IMR-90 (cell line): ENCODE results near the gene BEX1. TPM values are rescaled to one million over a fixed set of nuclear protein-coding genes. Genes with fewer than 3 reads are reported as not detected.
"Not testable (repeated sequence)": the region's sequence is repeated elsewhere in the genome, so short reads cannot be mapped to it uniquely, and the experiment has no call there.

Experiments used
- ATAC-seq: fragments of 200-7000 bp; cut with Tn5 transposase; 2 replicates; pipeline ENCODE4 v1.9.1; 2020; ENCODE audit warnings: low read depth, mild to moderate bottlenecking, moderate library complexity
- BruUV-seq: library from RNA; stranded (reverse); fragments of 400-500 nt; replicated peaks from 2 replicates; lab custom pipeline; 2021; lab: Mats Ljungman, UMichigan
- CTCF ChIA-PET: fragments of 300-600 bp; formaldehyde crosslinking; extraction: SDS; loops from one replicate; lab custom pipeline; 2021; ENCODE audit warnings: antibody characterized with exemption; lab: Yijun Ruan, JAX
- POLR2A ChIA-PET: fragments of 300-600 bp; sonication (Branson Sonifier 250); formaldehyde crosslinking; loops from one replicate; lab custom pipeline; 2022; ENCODE audit warnings: antibody characterized with exemption; ENCODE audit not compliant: unreplicated experiment; lab: Charles Lee
- DNase-seq: peaks from one replicate; pipeline ENCODE4 v3.0.0; 2013
- H2AFZ ChIP-seq: replicated peaks from 2 replicates; pipeline ENCODE3; 2013; ENCODE audit warnings: low read length, mild to moderate bottlenecking; ENCODE audit not compliant: poor library complexity
- H2AK5ac ChIP-seq: 2 replicates; pipeline ENCODE4 v1.6.1; 2013; ENCODE audit warnings: low read depth, low read length, inconsistent platforms
- H2AK9ac ChIP-seq: replicated peaks from 2 replicates; pipeline ENCODE3; 2013; ENCODE audit warnings: mild to moderate bottlenecking, low read depth, low read length, moderate library complexity; ENCODE audit not compliant: poor library complexity
- H2BK120ac ChIP-seq: 2 replicates; pipeline ENCODE4 v1.6.1; 2013; ENCODE audit warnings: low read depth, low read length, inconsistent platforms
- H2BK15ac ChIP-seq: 3 replicates; pipeline ENCODE4 v1.6.1; 2013; ENCODE audit warnings: low read depth, low read length, inconsistent platforms
- H2BK20ac ChIP-seq: 2 replicates; pipeline ENCODE4 v1.6.1; 2013; ENCODE audit warnings: low read depth, mild to moderate bottlenecking, inconsistent platforms, low read length, moderate library complexity
- H2BK5ac ChIP-seq: 2 replicates; pipeline ENCODE4 v1.6.1; 2013; ENCODE audit warnings: mild to moderate bottlenecking, low read depth, low read length, inconsistent platforms; ENCODE audit not compliant: poor library complexity, severe bottlenecking
- H3K14ac ChIP-seq: replicated peaks from 2 replicates; pipeline ENCODE4 v1.6.1; 2013; ENCODE audit warnings: low read depth, low read length, inconsistent platforms
- H3K18ac ChIP-seq: 2 replicates; pipeline ENCODE4 v1.6.1; 2013; ENCODE audit warnings: low read depth, low read length, control low read depth
- H3K23ac ChIP-seq: 2 replicates; pipeline ENCODE4 v1.6.1; 2013; ENCODE audit warnings: low read depth, low read length, inconsistent platforms
- H3K27ac ChIP-seq: 2 replicates; pipeline ENCODE4 v1.5.1; 2013; ENCODE audit warnings: mild to moderate bottlenecking, control low read depth, low read length; ENCODE audit not compliant: insufficient read depth
- H3K27me3 ChIP-seq: 2 replicates; pipeline ENCODE4 v1.6.1; 2013; ENCODE audit warnings: low read length; ENCODE audit not compliant: control insufficient read depth, insufficient read depth
- H3K36me3 ChIP-seq: 2 replicates; pipeline ENCODE4 v1.6.1; 2013; ENCODE audit warnings: low read length, mixed read lengths; ENCODE audit not compliant: control insufficient read depth, insufficient read depth
- H3K4ac ChIP-seq: 2 replicates; pipeline ENCODE4 v1.6.1; 2013; ENCODE audit warnings: low read depth, low read length, inconsistent platforms
- H3K4me1 ChIP-seq: 2 replicates; pipeline ENCODE4 v1.6.1; 2013; ENCODE audit warnings: low read length, mixed read lengths; ENCODE audit not compliant: control insufficient read depth, insufficient read depth
- H3K4me2 ChIP-seq: 2 replicates; pipeline ENCODE4 v1.6.1; 2013; ENCODE audit warnings: low read depth, mild to moderate bottlenecking, control low read depth, low read length, moderate library complexity
- H3K4me3 ChIP-seq: 2 replicates; pipeline ENCODE4 v1.5.1; 2013; ENCODE audit warnings: low read depth, mild to moderate bottlenecking, control low read depth, low read length, moderate library complexity; ENCODE audit not compliant: insufficient read depth
- H3K56ac ChIP-seq: 2 replicates; pipeline ENCODE4 v1.6.1; 2013; ENCODE audit warnings: low read length, inconsistent platforms; ENCODE audit not compliant: insufficient read depth; ENCODE audit errors: extremely low read depth
- H3K79me1 ChIP-seq, 2 experiments: 2 replicates each; pipeline ENCODE4 v1.6.1; 2013; ENCODE audit warnings: low read length in 2 of 2, inconsistent platforms in 1 of 2, low read depth in 1 of 2
- H3K9ac ChIP-seq: 2 replicates; pipeline ENCODE4 v1.6.1; 2013; ENCODE audit warnings: low read depth, low read length, control low read depth
- H3K9me1 ChIP-seq: 2 replicates; pipeline ENCODE4 v1.6.1; 2013; ENCODE audit warnings: low read length, inconsistent platforms; ENCODE audit not compliant: insufficient read depth
- H3K9me3 ChIP-seq: 2 replicates; pipeline ENCODE4 v1.6.1; 2013; ENCODE audit warnings: low read length; ENCODE audit not compliant: control insufficient read depth, insufficient read depth
- H4K20me1 ChIP-seq: 2 replicates; pipeline ENCODE4 v1.6.1; 2013; ENCODE audit warnings: low read length, inconsistent platforms; ENCODE audit not compliant: insufficient read depth
- H4K5ac ChIP-seq: 2 replicates; pipeline ENCODE4 v1.6.1; 2013; ENCODE audit warnings: mild to moderate bottlenecking, low read depth, low read length, control low read depth
- H4K8ac ChIP-seq, 2 experiments: 2 replicates each; pipeline ENCODE4 v1.6.1; 2013; ENCODE audit warnings: low read depth in 2 of 2, low read length in 2 of 2, control low read depth in 1 of 2, inconsistent platforms in 1 of 2
- H4K91ac ChIP-seq: 2 replicates; pipeline ENCODE4 v1.6.1; 2013; ENCODE audit warnings: low read depth, low read length, inconsistent platforms; ENCODE audit not compliant: insufficient read depth
- WGBS, 2 experiments: methylation state at CpG; one replicate each; pipeline versions ENCODE4 v1.1.5 to v1.1.7; 2013; ENCODE audit warnings: missing lambda C conversion rate in 2 of 2; ENCODE audit not compliant: insufficient read length in 1 of 2; ENCODE audit errors: extremely low coverage in 2 of 2; 5-methylcytosine and 5-hydroxymethylcytosine counted together
- dilution Hi-C: fragments of 300-500 bp; cut with HindIII; formaldehyde crosslinking; loops from one replicate; pipeline ENCODE4 v1.14.3; 2018; ENCODE audit warnings: low sequenced_read_pairs; ENCODE audit not compliant: unreplicated experiment
- in situ Hi-C: fragments of 300-500 bp; cut with MboI; formaldehyde crosslinking; loops from 3 replicates; pipeline ENCODE4 v1.14.3; 2019; ENCODE audit warnings: low sequenced_read_pairs, inconsistent platforms, mixed read lengths
- intact Hi-C: fragments of 100-400 bp; cut with micrococcal nuclease; formaldehyde crosslinking; loops from 2 replicates; pipeline ENCODE4 v1.10.0; 2022
- polyA plus RNA-seq, 3 experiments: library from polyadenylated mRNA; depleted of rRNA; stranded (reverse); fragments of >200 nt; gene quantifications; 2 replicates each; pipeline ENCODE4 v1.2.3, GENCODE V29; 2012; ENCODE audit warnings: low replicate concordance in 1 of 3
- total RNA-seq: library from RNA; depleted of rRNA; stranded (reverse); fragments of >200 nt; gene quantifications from 2 replicates; pipeline ENCODE4 v1.2.3, GENCODE V29; 2012

Gene BEX1
- total and polyA plus RNA-seq, 2 of the 4 experiments (the other 2 are of a cell fraction): 0.18 to 0.27 TPM

GRCh38 chrX:103033371-103033770 is 30.6 kb downstream of the BEX1 start:
- H2BK120ac ChIP-seq, H2BK5ac ChIP-seq, H3K9me1 ChIP-seq, H3K14ac ChIP-seq, H2AFZ ChIP-seq, H4K5ac ChIP-seq, H3K9me3 ChIP-seq, H3K27ac ChIP-seq, H3K56ac ChIP-seq, H3K4me3 ChIP-seq, H3K4me2 ChIP-seq, POLR2A ChIA-PET, DNase-seq, H3K36me3 ChIP-seq, intact Hi-C loops, H3K23ac ChIP-seq, H2AK9ac ChIP-seq, dilution Hi-C loops, H3K4ac ChIP-seq, H2BK15ac ChIP-seq, H4K91ac ChIP-seq, H2BK20ac ChIP-seq, H4K8ac ChIP-seq, H3K4me1 ChIP-seq, in situ Hi-C loops, CTCF ChIA-PET, ATAC-seq, H4K20me1 ChIP-seq, H3K18ac ChIP-seq, H3K9ac ChIP-seq, H3K27me3 ChIP-seq, H2AK5ac ChIP-seq, H3K79me1 ChIP-seq, BruUV-seq: not testable (repeated sequence)
- no CpG with 5 or more reads among the region's 1 CpG for WGBS, 2 experiments
